Testis (tissue), 3 donors: ENCODE results near the gene USP20. TPM values are rescaled to one million over a fixed set of nuclear protein-coding genes. Genes with fewer than 3 reads are reported as not detected.

ENCODE experiments used
- DNase-seq: peaks from one replicate; pipeline ENCODE4 v3.0.0-alpha.2; 2019
- H3K27ac ChIP-seq, 2 donors: fragments of 200-600 bp; sonication (generic); one replicate each; pipeline ENCODE4 v1.5.1; 2019
- H3K27me3 ChIP-seq: fragments of 200-600 bp; sonication (generic); one replicate; pipeline ENCODE4 v1.5.1; 2019
- H3K36me3 ChIP-seq: fragments of 200-600 bp; sonication (generic); one replicate; pipeline ENCODE4 v1.5.1; 2017; ENCODE audit warnings: low read depth; ENCODE audit errors: missing control alignments
- H3K4me1 ChIP-seq: fragments of 200-600 bp; sonication (generic); one replicate; pipeline ENCODE4 v1.5.1; 2019
- H3K4me3 ChIP-seq, 2 donors: fragments of 200-600 bp; sonication (generic); one replicate each; pipeline ENCODE4 v1.5.1; 2017 to 2019
- H3K9me3 ChIP-seq: fragments of 200-600 bp; sonication (generic); one replicate; pipeline ENCODE4 v1.5.1; 2017
- CTCF ChIP-seq, 3 experiments: fragments of 450-650 bp in 2 of 3; fragments of 200-600 bp in 1 of 3; sonication (generic) in 1 of 3; IDR thresholded peaks; one replicate each; pipeline ENCODE4 v1.5.1; 2016 to 2019; ENCODE audit warnings: antibody characterized with exemption in 3 of 3, mild to moderate bottlenecking in 2 of 3, moderate library complexity in 1 of 3
- POLR2A ChIP-seq: fragments of 450-650 bp; IDR thresholded peaks from one replicate; pipeline ENCODE4 v1.6.1; 2017; ENCODE audit warnings: antibody characterized with exemption, mild to moderate bottlenecking, moderate library complexity
- WGBS, 2 donors: methylation state at CpG; one replicate each; pipeline ENCODE4 v1.1.5; 2018; 5-methylcytosine and 5-hydroxymethylcytosine counted together
- intact Hi-C: fragments of 100-400 bp; cut with DNase I; formaldehyde crosslinking; loops from one replicate; pipeline ENCODE4 v1.15.1; 2023; ENCODE audit warnings: low total_unique reads
- polyA plus RNA-seq: library from polyadenylated mRNA; stranded (reverse); fragments of 350-450 nt; fragmentation: Illumina TruSeq; extraction: RNeasy Lipid Tissue Mini Kit (QIAGEN cat#74804); gene quantifications from one replicate; pipeline ENCODE4 v1.2.3, GENCODE V29; 2014; ENCODE audit warnings: low read depth, low replicate concordance; ENCODE audit not compliant: insufficient read depth
- total RNA-seq, 2 donors: library from RNA; depleted of rRNA; stranded (reverse); fragments of >200 nt; gene quantifications; one replicate each; pipeline ENCODE4 v1.2.3, GENCODE V29; 2016

USP20 gene
- total and polyA plus RNA-seq, 3 donors from 2014 or later, result 37.4 to 48.3 (median 46.8) TPM

- no peak overlapping the region for H3K4me3 ChIP-seq
- no peaks in the 10 kb centered on the region for H3K36me3 ChIP-seq
- H3K27ac ChIP-seq, result no peak overlapping the region
- intact Hi-C loops, result no loop called here
- no peaks in the 10 kb centered on the region for H3K27me3 ChIP-seq
- 45 to 57% methylated on average over 3 of the region's 3 CpGs for WGBS, 2 donors
- no peaks in the 10 kb centered on the region for H3K9me3 ChIP-seq
- TF ChIP-seq POLR2A (no peak), CTCF (IDR thresholded peaks at IDR 0.05) (no peak)
- no peak for DNase-seq
- H3K4me1 ChIP-seq, result no peaks in the 10 kb centered on the region
Observed at GRCh38 chr9:129919277-129919676, 84.0 kb downstream of the USP20 start.

- Histone ChIP-seq H3K9me3 (no peaks in the 10 kb centered on the region), H3K27ac (no peak overlapping the region), H3K4me3 (no peak overlapping the region), H3K36me3 (no peaks in the 10 kb centered on the region), H3K4me1 (no peaks in the 10 kb centered on the region), H3K27me3 (no peaks in the 10 kb centered on the region)
- DNase-seq, result no peak
- intact Hi-C loops, result no loop called here
- TF ChIP-seq POLR2A, result no peak
- no peak for TF ChIP-seq CTCF (IDR thresholded peaks at IDR 0.05)
- WGBS, 2 donors, result 74 to 79% methylated on average over 3 of the region's 3 CpGs
Observed at GRCh38 chr9:129919841-129920240, 84.6 kb downstream of the USP20 start.

- intact Hi-C loops, result no loop called here
- TF ChIP-seq CTCF (IDR thresholded peaks at IDR 0.05), result no peak
- TF ChIP-seq POLR2A, result no peak
- Histone ChIP-seq H3K36me3 (no peaks in the 10 kb centered on the region), H3K4me1 (no peaks in the 10 kb centered on the region), H3K27me3 (no peaks in the 10 kb centered on the region), H3K4me3 (no peak overlapping the region), H3K9me3 (no peaks in the 10 kb centered on the region), H3K27ac (no peak overlapping the region)
- DNase-seq, result no peak
- 91 to 95% methylated on average over 4 of the region's 4 CpGs for WGBS, 2 donors
Observed at GRCh38 chr9:129921905-129922304, 86.6 kb downstream of the USP20 start.

- WGBS, 2 donors, result 82 to 87% methylated on average over 6 of the region's 6 CpGs
- no peak for TF ChIP-seq CTCF (IDR thresholded peaks at IDR 0.05)
- TF ChIP-seq POLR2A, result no peak
- Histone ChIP-seq H3K27me3 (no peaks in the 10 kb centered on the region), H3K4me1 (no peaks in the 10 kb centered on the region), H3K4me3 (no peak overlapping the region), H3K36me3 (no peaks in the 10 kb centered on the region), H3K27ac (no peak overlapping the region), H3K9me3 (no peaks in the 10 kb centered on the region)
- intact Hi-C loops, result no loop called here
- DNase-seq, result no peak
Observed at GRCh38 chr9:129923589-129923988, 88.3 kb downstream of the USP20 start.

- WGBS, 2 donors, result 90 to 93% methylated on average over 9 of the region's 9 CpGs
- Histone ChIP-seq H3K27ac (no peak overlapping the region), H3K9me3 (no peaks in the 10 kb centered on the region), H3K4me1 (peaks cover 20% of the 10 kb centered on the region), H3K27me3 (no peaks in the 10 kb centered on the region), H3K36me3 (no peaks in the 10 kb centered on the region), H3K4me3 (no peak overlapping the region)
- TF ChIP-seq CTCF (IDR thresholded peaks at IDR 0.05), result no peak
- no peak for TF ChIP-seq POLR2A
- intact Hi-C loops, result no loop called here
- no peak for DNase-seq
Observed at GRCh38 chr9:129929496-129930125, 94.4 kb downstream of the USP20 start.
